ENCODE data around the gene EZR.

GRCh38 chr6:158803733-158804143 is 15.4 kb downstream of the EZR start:
- TF ChIP-seq CTCF (IDR thresholded peaks at IDR 0.05; ENCODE audit: poor library complexity) (no peak), EZH2phosphoT487 (IDR thresholded peaks at IDR 0.05; ENCODE audit: low read depth, severe bottlenecking, unreplicated experiment) (no peak)
